Esophagus muscularis mucosa (tissue), 4 donors: ENCODE data around the gene PLXNA4.

Experiments used
- EP300 ChIP-seq: sonication (generic); formaldehyde crosslinking; IDR thresholded peaks from one replicate; pipeline ENCODE4 v1.6.1; 2017; ENCODE audit warnings: antibody characterized with exemption
- POLR2A ChIP-seq: fragments of 450-650 bp; IDR thresholded peaks from one replicate; pipeline ENCODE4 v1.6.1; 2017; ENCODE audit warnings: antibody characterized with exemption, moderate library complexity, mild to moderate bottlenecking, low read depth
- POLR2AphosphoS5 ChIP-seq, 2 donors: sonication (generic); formaldehyde crosslinking; IDR thresholded peaks; one replicate each; pipeline ENCODE4 v1.6.1; 2017; ENCODE audit warnings: antibody characterized with exemption in 2 of 2
- TF ChIP-seq, protein P1 (sequence below), 3 experiments: fragments of 200-600 bp in 2 of 3; fragments of 450-650 bp in 1 of 3; sonication (generic) in 2 of 3; IDR thresholded peaks; one replicate each; pipeline ENCODE4 v1.5.1; 2017 to 2019; ENCODE audit warnings: antibody characterized with exemption in 3 of 3, mild to moderate bottlenecking in 2 of 3, moderate library complexity in 1 of 3

DNA sequence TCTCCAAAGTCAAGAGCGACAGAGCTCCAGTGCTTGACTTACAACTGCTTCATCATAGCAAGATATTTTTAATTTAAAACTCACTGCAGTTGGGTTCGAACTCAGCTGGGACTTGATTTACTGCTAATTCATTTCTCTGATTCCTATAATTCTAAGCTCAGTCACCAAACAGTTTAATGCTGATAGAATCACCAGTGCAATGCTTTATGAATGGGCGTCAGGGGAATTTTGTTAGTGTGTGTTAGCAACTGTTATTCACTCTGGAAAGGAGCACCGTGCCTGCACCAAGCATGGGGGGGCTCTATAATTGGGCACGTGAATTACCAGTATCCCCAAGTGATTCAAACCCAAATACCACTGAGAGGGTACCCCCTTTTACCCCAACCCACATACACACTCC, 10.4 kb downstream of the PLXNA4 start:
- TF ChIP-seq POLR2A (no peak), EP300 (no peak), POLR2AphosphoS5 (IDR thresholded peaks at IDR 0.05) (no peak)
- TF ChIP-seq, protein P1, sequence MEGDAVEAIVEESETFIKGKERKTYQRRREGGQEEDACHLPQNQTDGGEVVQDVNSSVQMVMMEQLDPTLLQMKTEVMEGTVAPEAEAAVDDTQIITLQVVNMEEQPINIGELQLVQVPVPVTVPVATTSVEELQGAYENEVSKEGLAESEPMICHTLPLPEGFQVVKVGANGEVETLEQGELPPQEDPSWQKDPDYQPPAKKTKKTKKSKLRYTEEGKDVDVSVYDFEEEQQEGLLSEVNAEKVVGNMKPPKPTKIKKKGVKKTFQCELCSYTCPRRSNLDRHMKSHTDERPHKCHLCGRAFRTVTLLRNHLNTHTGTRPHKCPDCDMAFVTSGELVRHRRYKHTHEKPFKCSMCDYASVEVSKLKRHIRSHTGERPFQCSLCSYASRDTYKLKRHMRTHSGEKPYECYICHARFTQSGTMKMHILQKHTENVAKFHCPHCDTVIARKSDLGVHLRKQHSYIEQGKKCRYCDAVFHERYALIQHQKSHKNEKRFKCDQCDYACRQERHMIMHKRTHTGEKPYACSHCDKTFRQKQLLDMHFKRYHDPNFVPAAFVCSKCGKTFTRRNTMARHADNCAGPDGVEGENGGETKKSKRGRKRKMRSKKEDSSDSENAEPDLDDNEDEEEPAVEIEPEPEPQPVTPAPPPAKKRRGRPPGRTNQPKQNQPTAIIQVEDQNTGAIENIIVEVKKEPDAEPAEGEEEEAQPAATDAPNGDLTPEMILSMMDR (IDR thresholded peaks at IDR 0.05): no peak
